ENCODE measurements around the gene SEMG2.

Gene SEMG2

GRCh38 chr20:45229264-45230056 lies 8.3 kb downstream of the SEMG2 start:
- peak in 1 of 3 experiments; percentile 31 for DNase-seq

DNA sequence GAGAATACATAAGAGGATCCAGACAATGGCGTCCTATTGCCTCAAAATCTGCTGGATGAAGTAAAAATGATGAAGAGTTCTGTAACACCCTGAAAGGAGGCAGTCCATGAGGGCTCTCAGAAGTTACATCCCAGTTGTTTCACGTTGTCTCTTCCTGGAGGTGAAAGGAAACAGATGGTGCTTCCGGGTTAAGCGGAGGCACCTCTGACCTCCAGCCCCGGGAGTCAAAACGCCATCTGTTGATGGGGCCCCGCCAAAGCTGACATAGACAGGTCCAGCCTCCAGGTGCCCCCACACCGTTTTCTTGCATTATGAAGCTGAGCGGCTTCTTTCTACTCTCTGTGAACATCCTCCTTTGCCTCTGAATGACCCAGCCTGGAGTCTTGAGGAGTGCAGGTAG lies 9.5 kb downstream of the SEMG2 start:
- DNase-seq: no peak

GRCh38 chr20:45235995-45236394 lies 14.8 kb downstream of the SEMG2 start:
- no peak for DNase-seq

DNA sequence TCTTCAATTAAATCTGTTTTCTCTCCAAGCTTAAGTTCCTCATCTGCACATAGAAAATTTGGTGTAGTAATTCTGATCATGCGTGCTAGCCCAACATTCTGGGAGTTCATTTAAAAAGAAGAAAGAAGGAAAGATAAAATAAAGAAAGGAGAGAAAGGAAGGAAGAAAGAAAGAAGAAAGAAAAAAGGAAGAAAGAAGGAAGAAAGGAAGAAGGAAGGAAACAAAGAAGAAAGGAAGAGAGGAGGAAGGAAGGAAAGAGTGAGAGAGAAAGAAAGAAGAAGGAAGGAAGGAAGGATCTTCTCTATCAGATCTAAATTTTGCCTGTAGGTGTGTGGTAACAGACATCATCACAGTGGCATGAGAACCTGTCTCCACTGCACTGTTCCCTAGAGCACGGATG lies 17.0 kb downstream of the SEMG2 start:
- DNase-seq: no peak

DNA sequence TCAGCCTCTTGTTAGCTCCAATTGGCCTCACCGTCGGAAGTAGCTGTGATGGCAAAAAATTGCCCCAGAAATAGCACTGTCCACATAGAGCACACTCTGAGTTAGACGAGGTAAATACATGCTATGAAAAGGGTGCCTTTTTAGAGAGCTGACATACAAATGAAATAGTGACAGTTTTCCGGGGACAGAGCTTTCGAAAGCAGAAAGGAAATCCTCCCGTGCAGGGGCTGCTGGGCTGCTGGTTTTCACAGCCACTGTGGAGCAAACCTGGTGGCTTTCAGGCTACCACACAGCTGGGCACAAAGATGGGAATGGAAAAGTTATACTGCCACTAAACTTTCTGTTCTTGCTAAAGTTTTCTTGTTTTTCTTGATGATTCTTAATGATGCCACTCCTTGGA lies 24.9 kb downstream of the SEMG2 start:
- DNase-seq: no peak

- DNase-seq: peak in 2 of 3 experiments; percentile 7 to 29
Observed at GRCh38 chr20:45247865-45248264, 26.7 kb downstream of the SEMG2 start.

- peak in 1 of 3 experiments; percentile 44 for DNase-seq
Observed at GRCh38 chr20:45248609-45249008, 27.4 kb downstream of the SEMG2 start.

DNA sequence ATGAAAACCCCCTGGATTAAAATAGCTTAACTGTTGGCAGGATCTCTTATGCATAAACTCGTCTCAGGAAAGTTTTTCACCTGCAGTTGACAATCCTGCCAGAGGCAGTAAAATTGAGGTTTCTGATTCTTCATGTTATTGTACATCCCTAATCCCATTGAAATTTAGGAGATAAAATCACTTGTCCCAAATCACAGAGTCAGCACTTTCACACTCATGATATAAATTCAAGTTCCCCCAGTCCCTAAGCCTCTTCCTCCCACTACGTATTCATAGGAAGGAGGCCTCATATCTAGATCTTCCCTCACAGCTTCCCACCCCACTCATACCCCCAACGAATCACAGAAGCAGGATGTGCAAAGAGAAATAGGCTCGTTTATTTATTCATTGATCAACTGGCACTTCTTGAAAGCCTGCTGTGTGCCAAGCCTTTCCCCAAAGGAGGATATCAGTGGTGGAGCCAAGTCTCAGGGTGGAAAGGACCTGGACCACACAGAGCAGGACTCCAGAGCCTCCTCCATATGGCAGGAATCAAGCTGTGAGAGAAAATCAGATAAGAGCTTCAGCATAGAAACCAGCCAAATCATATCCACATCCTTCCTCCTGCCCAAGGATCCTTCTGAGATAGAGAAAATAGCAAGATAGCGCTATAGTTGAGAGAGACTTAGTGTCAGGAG lies 30.8 kb downstream of the SEMG2 start:
- DNase-seq: no peak

- DNase-seq: no peak
Observed at GRCh38 chr20:45253261-45253660, 32.1 kb downstream of the SEMG2 start.

DNA sequence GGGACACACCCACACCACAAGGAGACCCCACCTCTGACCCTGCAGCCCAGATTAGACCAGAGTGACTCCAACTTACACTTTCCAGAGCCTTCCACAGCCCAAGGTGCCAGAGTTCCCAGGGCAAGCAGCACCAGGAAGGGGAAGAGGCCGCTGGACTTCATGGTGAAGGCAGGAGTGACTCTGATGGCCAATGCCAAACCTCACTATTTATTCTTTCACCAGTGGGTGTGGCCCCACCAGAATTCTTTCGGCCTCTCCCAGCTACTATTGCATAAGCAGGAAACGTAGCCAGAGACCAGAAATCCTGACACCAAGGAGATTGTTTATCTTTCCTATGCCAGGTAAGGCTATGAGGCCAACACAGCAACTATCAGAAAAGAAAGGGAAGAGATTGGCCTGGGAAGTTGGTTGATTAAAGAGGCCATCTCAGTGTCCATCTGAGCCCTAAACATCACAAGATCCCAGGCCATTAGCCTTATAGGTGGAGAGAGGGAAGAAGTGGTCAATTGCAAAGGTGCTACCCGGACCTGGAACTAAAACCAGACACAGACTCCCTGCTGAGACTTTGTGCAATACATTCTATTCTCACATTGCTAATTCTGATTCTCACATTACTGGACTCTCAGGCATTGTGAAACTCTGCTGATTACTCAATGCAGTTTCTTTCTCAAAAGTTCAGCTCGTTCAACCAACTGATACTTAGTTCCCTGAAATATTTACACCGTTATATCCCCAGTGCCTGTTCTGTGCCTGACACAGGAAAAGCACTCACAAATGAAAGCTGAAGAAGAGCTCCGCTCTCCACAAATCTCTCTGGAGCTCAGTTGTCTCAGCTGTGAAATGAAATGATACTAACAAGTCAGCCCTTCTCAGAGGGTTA lies 33.5 kb downstream of the SEMG2 start, which contains the start of gene SLPI:
Gene SLPI, minus strand, starts transcription at position 182 of the 880 bp plus-strand sequence. Its CDS starts 21 bp downstream, at position 161.
- no peak for DNase-seq

DNA sequence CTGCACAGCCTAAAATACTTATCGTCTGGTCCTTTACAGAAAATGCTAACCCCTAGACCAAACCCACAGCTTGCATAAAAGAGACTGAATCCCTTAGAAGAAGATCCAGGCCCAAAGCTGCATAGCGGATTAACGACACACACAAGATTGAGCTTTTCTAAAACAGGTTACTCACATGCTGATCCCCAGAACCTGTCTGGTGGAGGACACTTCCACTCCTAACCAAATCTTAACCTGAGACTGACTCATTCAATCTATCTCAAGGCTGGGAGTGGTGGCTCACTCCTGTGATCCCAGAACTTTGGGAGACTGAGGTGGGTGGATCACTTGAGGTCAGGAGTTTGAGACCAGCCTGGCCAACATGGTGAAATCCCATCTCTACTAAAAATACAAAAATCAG lies 36.0 kb downstream of the SEMG2 start:
- no peak for DNase-seq

- no peak for DNase-seq
Observed at GRCh38 chr20:45257711-45258110, 36.5 kb downstream of the SEMG2 start.

DNA sequence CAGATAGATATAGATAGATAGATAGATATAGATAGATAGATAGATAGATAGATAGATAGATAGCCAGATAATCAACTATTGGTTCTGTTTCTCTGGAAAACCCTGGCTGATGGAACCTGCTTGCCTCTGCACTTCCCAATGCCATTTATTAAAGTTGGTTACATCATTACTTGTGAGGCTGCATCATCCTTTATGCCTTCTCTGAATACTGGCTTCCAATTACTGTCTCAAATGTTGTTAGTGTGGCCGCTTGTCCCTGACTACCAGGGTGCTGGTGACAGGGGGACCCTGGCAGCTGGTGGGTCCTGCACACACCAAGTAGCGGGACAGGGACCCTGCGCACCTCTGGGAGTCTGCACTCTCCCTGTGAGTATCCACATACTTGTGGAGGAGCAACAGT lies 37.1 kb downstream of the SEMG2 start:
- no peak for DNase-seq

GRCh38 chr20:45258664-45259063 lies 37.5 kb downstream of the SEMG2 start:
- DNase-seq: no peak

GRCh38 chr20:45263556-45264266 lies 42.5 kb downstream of the SEMG2 start:
- no peak for DNase-seq

DNA sequence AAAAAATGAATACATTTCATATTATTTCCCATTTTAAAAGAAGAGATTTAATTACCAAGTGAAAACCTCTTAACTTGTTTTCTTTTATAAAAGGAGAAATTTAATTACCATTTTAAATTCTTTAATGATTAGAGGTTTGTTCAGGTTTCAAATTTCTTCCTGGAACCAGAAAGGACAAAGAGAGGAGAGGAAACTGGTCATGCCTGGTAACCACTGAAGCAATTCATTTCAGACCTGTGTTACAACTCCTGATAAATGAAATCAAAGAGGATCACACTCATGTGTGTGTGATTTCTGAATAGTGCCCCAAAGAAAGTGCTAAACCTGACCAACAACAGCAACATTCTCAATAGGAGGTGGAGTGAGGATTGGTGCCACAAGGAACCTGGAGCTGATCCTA lies 45.8 kb downstream of the SEMG2 start:
- no peak for DNase-seq

- DNase-seq: no peak
Observed at GRCh38 chr20:45268531-45268930, 47.4 kb downstream of the SEMG2 start.

DNA sequence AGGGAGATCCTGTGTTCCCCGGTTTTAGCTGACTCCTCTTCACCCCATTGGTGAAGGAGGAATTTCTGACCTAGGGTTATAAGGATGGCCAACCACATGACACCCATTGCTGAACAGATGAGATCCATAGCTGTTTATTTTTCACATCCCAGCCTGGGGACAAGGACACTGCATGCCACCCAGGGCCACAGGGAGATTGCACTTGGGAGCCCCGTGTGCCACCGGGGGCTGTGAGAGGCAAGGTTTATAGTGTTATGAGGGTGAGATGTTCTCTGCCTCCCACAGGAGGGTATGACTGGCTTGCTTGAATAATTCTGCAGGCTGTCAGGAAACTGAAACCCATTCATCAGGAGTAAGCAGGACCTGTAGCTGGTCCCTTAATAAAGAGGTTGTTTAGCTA lies 47.9 kb downstream of the SEMG2 start:
- DNase-seq: no peak

GRCh38 chr20:45269754-45270270 lies 48.6 kb downstream of the SEMG2 start:
- DNase-seq: no peak

Measured in NCI-H1417 (cell line).